GM10266 (cell line): ENCODE measurements around the gene HGF.

Experiments used
- DNase-seq: peaks from one replicate; pipeline ENCODE4 v3.0.0; 2012; ENCODE audit errors: extremely low spot score
- TF ChIP-seq, protein P1 (sequence below): IDR thresholded peaks from 2 replicates; pipeline ENCODE4 v1.5.1; 2012; ENCODE audit warnings: mild to moderate bottlenecking, low read depth; ENCODE audit not compliant: control insufficient read depth, insufficient read depth; ENCODE audit errors: missing control alignments

The HGF gene

DNA sequence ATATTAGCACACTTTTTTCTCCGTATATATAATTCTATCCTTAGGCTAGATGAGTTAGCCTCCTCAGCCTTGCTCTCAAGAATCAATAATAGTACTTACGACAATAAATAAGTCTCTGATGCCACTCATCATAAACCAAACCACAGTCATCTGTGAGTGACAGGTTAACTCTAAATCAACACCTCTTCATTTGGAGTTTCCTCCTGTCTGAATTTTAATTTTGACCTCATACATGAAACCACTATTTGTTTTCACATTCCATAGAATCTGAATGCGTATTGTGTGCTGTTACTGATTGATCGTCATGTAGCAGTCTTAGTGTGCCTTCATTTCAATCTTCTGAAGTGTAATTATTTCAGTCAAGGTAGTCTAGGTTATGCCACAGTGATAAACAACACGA lies 85.8 kb downstream of the HGF start:
- TF ChIP-seq, protein P1, sequence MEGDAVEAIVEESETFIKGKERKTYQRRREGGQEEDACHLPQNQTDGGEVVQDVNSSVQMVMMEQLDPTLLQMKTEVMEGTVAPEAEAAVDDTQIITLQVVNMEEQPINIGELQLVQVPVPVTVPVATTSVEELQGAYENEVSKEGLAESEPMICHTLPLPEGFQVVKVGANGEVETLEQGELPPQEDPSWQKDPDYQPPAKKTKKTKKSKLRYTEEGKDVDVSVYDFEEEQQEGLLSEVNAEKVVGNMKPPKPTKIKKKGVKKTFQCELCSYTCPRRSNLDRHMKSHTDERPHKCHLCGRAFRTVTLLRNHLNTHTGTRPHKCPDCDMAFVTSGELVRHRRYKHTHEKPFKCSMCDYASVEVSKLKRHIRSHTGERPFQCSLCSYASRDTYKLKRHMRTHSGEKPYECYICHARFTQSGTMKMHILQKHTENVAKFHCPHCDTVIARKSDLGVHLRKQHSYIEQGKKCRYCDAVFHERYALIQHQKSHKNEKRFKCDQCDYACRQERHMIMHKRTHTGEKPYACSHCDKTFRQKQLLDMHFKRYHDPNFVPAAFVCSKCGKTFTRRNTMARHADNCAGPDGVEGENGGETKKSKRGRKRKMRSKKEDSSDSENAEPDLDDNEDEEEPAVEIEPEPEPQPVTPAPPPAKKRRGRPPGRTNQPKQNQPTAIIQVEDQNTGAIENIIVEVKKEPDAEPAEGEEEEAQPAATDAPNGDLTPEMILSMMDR: no peak
- no peak for DNase-seq

DNA sequence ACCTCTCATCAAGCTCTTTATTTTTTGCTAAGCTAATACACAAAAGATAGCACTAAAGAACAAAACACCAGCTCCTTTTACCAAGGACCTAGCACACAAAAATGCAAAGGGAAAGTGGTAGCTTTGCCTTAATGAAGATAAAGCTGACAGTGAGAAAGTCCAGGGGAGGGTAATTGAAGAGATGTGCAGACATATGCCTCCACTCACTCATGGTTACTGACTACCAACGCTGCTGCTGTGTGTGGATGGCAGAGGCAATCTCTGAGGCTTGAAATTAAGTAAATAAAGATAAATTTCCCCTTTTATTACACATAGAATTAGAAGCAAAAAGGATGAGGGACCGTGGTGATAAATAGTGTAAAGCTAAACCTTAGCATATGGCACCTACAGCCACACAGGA lies 87.0 kb downstream of the HGF start:
- TF ChIP-seq, protein P1: no peak
- DNase-seq: no peak

DNA sequence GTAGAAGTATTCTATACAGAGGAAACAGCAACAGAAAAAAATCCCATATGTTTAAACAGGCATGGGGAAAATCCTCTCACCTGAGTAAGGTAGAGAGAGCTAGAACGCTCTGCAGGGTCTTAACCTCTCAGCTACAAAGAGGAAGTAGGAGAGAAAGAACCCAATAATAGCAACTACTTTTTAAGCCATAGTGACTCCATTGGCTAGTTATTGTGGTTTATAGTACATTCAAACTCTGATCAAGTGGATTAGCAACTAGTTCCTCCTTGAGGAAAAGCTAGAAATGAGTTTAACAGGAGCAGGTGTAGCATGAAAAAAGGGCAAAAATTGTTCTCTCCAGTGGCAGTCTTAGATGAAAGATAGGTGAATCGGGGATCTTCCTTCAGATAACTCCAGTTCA lies 89.7 kb downstream of the HGF start:
- TF ChIP-seq, protein P1: no peak

DNA sequence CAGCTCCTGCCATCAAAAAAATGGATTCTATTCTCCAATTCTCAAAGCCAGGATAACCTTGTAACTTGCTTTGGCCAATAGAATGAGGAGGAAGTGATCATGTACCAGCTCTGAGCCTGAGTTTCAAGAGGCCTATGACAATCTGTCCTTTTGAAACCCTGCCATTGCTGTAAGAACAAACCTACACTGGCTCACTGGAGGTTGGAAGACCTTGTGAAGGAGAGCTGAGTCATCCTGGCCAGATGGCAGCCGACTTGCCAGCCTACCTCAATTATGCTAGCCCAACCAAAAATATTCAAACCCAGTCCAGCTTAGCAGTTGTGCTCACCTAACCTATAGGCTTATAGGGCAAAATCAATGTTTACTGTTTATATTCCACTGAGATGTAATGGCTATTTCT lies 93.0 kb downstream of the HGF start:
- TF ChIP-seq, protein P1: no peak
- DNase-seq: no peak

More for the DNA sequence above, 89.7 kb downstream of the HGF start:
- no peak for DNase-seq

DNA sequence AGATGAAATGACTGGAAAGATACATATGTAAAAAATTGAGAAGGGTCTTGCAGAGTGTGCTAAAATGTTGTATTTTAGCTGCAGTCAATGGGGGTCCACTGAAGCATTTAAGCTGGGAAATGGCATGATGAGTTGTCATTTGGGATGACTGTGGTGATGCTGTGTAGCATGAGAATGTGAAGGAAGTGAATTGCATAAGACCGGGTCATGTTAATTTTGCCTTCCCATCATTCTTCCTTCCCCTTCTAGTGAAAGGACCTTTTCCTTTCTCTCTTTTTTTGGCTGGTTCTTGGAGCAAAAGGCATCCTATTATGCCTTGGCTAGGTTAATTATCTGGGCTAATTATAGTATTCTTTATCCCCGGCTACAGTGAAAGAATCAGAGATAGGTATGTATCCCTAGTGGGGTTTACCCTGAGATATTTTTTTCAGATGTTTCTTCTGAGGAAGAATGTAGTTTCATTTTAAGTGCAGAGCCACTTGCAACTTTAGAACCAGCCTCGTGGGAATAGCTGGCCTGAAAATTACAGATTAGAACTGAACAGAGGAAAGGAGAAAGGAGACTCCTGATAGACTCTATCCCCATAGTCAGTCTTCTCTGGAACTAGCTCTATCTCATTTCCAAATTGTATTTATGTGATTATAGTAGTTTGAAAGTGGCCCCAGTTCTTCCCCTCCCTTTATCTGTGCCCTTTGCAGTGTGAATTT lies 93.6 kb downstream of the HGF start:
- no peak for DNase-seq
- TF ChIP-seq, protein P1: no peak

DNA sequence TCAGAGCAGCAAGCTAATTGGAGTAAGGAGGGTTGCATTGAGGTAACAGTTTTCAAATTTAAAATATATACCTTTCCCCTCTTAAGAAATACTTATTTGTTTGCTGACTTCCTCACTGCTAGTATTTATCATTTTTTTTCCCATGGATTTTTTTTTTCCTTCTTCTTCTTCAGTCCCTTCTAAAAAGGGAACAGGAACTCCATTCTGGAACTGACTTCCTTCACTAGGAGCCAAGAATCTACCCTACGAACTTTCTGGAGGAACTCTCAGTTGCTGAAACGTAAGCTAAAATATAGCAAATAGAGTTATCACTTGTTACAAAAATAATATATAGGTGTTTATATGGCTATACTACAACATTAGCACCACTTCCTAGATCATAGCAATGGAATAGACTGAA lies 95.4 kb downstream of the HGF start:
- no peak for DNase-seq
- TF ChIP-seq, protein P1: no peak

DNA sequence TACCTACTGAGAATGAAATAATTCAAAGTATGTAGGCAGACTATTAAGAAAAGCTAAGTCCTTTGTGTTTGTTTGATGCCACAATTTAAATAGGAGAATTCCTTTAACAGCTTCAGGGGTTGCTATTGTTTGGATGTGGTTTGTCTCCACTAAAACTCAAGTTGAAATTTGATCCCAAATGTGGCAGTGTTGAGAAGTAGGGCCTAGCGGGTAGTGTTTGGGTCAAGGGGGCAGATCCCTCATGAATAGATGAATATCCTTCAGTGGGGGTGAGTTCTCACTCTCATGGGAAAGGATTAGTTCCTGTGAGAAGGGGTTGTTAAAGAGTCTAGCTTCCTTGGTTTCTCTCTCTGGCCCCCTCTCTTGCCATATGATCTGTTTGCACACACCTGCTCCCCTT lies 97.0 kb downstream of the HGF start:
- no peak for DNase-seq
- TF ChIP-seq, protein P1: no peak
